GM21723 (cell line): Measurements from ENCODE around the gene MYL6B.
"Not testable (repeated sequence)": the region's sequence is repeated elsewhere in the genome, so short reads cannot be mapped to it uniquely, and the experiment has no call there.

Source experiments
- ATAC-seq: cut with Tn5 transposase; IDR thresholded peaks from one replicate; pipeline ENCODE4 v1.9.1; 2021; ENCODE audit warnings: mild to moderate bottlenecking, moderate library complexity; ENCODE audit not compliant: unreplicated experiment

MYL6B gene

GRCh38 chr12:56152132-56152755 is at the start of gene MYL6B:
TSS of gene MYL6B (plus strand) at chr12:56152587. CDS start at chr12:56153919, 1,332 bp downstream.
- ATAC-seq: peak; percentile 78

DNA sequence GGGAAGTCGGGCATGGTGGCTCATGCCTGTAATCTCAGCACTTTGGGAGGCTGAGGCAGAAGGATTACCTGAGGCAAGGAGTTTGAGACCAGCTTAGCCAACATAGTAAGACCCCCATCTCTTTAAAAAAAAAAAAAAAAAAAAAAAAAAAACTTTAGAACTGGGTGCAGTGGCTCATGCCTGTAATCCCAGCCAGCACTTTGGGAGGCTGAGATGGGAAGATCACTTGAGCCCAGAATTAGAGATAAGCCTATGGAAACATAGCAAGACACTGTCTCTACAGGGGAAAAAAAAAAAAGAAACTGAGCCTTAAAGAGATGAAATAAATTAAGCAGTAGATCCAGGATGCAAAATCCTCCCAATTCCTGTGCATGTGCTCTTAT is 49.7 kb upstream of the MYL6B start:
- ATAC-seq: no peak

- ATAC-seq: no peak
Observed at GRCh38 chr12:56103066-56103711, 49.2 kb upstream of the MYL6B start.

DNA sequence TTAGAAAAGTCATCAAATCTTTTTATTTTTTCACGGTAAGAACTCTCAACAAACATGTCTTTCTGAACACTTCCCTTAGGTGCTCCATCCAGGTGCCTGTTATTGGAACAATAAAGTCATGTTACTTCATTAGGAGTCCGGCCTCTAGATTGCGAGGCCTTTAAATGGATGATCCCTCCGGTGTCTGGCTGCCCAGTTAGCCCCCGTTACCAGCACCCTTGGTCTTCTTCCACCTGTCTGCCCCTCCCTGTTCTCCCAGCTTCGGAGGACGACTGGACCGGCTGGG is 48.6 kb upstream of the MYL6B start:
- no peak for ATAC-seq

DNA sequence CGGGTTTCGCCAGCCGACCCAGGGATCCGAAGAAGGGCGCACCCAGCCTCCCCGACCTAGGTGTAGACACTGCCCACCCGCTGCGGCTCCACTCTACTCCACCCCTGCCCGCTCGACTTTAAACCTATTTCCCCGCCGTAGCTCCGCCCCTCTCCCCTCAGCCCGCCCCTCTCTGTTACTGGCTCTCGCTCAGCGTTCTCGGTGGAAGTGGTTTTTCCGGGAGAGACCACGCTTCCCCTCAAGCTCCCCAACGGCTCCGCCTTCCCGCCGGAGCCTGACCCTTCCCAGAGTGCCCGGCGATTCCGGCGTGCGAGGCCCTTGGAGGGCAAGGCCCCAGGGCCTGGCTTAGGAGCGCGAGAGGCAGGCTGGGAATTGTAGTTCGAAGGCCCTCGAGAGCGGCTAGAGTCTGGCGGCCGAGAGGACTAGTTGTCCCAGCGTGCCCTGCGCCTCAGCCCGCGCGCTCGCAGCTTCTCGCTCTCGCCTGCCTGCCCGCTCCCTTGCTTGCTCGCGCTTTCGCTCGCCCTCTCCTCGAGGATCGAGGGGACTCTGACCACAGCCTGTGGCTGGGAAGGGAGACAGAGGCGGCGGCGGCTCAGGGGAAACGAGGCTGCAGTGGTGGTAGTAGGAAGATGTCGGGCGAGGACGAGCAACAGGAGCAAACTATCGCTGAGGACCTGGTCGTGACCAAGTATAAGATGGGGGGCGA is 48.1 kb upstream of the MYL6B start, which contains the start of gene PA2G4:
TSS of gene PA2G4 (plus strand) at position 451 of the 706 bp plus-strand sequence. CDS start at position 630, 179 bp downstream.
- peak; percentile 96 for ATAC-seq

DNA sequence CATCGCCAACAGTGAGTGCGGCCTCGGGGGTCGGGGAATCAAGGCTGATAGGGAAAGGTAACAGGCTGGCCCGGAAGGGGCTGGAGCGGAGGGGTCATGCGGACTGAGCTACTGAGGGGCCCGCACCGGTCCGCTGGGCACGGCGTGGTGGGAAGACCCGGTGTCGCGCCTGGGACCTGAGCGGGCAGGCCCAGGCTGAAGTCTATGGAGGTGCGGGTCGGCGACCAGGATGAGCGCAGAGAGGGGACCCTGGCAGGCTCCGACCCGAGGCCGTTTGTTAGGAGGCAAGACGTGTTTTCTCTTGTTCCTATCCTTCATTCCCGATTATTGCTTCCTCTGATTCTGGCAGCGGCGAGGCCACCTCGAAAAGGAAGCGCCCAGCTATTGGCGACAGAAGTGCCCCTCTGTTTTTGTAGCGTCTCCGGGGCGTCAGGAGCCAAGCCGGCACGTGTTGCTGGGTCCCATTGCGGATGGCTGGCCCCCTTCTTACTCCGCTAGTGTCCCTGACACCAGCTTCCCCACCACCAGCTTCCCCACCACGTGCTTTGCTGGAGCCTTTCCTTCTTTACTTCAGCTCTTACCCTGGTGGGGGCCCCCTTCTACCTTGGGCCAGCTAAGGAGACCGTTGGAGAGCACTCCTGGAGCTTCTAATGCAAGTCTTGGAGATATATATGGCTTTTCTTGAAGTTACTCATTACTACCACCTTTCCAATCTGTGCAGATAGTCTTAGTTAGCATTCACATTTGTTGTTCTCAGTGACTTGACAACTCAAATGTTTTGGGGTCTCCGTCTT is 47.4 kb upstream of the MYL6B start:
- ATAC-seq: peak; percentile 24

GRCh38 chr12:56105609-56105902 is 46.8 kb upstream of the MYL6B start:
- ATAC-seq: no peak

- no peak for ATAC-seq
Observed at GRCh38 chr12:56107242-56107641, 45.1 kb upstream of the MYL6B start.

GRCh38 chr12:56110571-56110970 is 41.8 kb upstream of the MYL6B start:
- ATAC-seq: no peak

DNA sequence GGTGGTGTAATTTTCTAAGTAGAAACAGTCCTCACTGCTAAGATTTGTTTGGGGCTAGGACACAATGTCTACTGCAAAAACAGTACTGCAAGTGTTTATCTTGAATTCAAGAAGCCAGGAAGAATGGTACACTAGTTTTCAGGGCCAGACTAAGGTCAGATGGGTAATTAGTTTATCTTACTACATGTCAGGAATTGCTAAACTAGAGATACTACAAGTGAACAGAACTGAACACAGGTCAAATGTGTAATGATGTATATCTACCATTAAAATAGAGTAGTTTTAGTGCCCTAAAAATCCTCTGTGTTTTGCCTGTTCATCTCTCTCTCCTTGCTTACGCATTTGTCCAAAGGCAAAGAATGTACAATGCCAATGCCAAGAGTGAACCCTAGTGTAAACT is 38.3 kb upstream of the MYL6B start:
- ATAC-seq: no peak

- no peak for ATAC-seq
Observed at GRCh38 chr12:56115329-56115728, 37.1 kb upstream of the MYL6B start.

DNA sequence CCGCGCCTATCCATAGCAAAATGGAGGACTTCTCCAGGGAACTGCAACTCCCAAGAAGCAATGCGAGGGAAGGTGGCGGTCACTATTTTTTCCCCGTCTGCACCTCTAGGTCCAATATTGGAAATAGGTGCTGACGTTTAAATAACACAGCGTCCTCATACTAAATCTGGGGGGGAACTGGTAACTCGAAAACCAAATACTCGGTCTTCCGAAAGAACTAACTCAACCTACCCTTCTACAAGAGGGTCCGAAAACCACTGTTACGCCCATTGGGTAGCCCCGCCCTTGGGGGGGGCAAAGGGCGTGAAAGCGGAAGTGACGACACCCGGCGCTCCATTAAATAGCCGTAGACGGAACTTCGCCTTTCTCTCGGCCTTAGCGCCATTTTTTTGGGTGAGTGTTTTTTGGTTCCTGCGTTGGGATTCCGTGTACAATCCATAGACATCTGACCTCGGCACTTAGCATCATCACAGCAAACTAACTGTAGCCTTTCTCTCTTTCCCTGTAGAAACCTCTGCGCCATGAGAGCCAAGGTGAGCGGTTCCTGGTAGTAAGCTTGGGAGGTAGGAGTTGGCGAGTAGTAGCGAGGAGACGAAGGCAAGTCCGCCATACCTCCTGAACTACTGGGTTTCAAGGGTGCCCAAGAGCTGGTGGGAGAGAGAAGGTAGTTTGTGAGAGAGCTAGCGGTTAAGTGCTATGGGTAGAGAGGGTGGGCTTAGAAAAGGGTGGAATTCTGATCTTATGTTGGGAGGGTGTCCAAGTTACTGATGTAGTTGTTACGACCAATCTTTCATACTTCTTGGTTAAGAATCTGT is 35.9 kb upstream of the MYL6B start, which contains the start of gene RPL41:
TSS of gene RPL41 (plus strand) at position 367 of the 815 bp plus-strand sequence.
- ATAC-seq: peak; percentile 52

- not testable (repeated sequence) for ATAC-seq
Observed at GRCh38 chr12:56117082-56117706, 35.2 kb upstream of the MYL6B start.

GRCh38 chr12:56117778-56118687 is 34.4 kb upstream of the MYL6B start, which contains the start of gene ZC3H10:
TSS of gene ZC3H10 (plus strand) at chr12:56118266. CDS start at chr12:56120563, 2,297 bp downstream.
- peak; percentile 84 for ATAC-seq

DNA sequence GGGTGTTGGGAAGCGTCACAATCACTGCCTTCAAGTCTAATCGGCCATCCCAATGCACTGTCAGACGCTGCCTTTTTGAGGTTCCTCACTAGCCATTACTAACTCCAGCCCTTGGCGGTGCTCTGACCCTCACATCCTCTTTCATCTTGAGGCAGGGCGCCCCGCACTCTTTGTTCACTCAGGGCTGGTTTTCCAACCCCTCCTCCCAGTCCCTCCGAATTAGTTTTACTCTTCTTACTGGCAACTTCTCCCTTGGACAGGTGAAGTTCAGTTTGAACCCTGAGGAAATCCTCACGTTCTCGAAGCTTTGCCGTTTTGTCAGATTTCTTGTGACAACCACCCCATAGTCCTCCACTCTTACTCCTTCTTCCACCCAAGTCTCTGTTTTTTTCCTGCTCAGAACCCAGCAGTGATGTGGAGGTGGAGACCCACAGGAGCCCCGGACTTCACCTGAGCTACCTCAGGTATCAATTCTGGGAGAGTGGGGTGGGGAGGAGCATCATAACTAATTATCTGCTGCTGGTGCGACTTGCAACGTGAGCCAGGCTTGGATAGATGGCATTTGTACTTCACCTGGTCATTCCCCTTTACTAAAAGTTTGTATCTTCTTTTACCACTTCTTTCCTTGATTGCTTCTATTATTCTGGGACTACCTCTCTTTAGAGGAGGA is 33.6 kb upstream of the MYL6B start:
- ATAC-seq: peak; percentile 2

GRCh38 chr12:56119361-56119796 is 33.0 kb upstream of the MYL6B start:
- ATAC-seq: no peak

- ATAC-seq: no peak
Observed at GRCh38 chr12:56120158-56120846, 32.1 kb upstream of the MYL6B start.
